Naive thymus-derived CD4-positive, alpha-beta T cell (primary cell): ENCODE results near the gene ABHD14A. TPM values are rescaled to one million over a fixed set of nuclear protein-coding genes. Genes with fewer than 3 reads are reported as not detected.

Source experiments
- ATAC-seq: fragments of 150-1000 bp; cut with Tn5 transposase; 2 replicates; pipeline ENCODE4 v1.10.0; 2021; ENCODE audit warnings: mild to moderate bottlenecking, moderate library complexity
- CTCF ChIA-PET: fragments of 350-600 bp; sonication (Branson Sonifier 250); formaldehyde crosslinking; loops from one replicate; lab custom pipeline; 2021; ENCODE audit warnings: antibody characterized with exemption; lab: Charles Lee
- POLR2A ChIA-PET: fragments of 350-600 bp; sonication (Branson Sonifier 250); formaldehyde crosslinking; loops from one replicate; lab custom pipeline; 2021; ENCODE audit warnings: antibody characterized with exemption, inconsistent platforms; lab: Charles Lee
- DNase-seq, 9 donors: peaks; one replicate each; pipeline versions ENCODE4 v3.0.0 to v3.0.0-alpha.2; 2020 to 2022; ENCODE audit warnings: mixed read lengths in 1 of 9
- H3K27ac ChIP-seq: one replicate; pipeline ENCODE4 v1.7.0; 2013; ENCODE audit warnings: mild to moderate bottlenecking, low read depth, low read length, moderate library complexity
- H3K27me3 ChIP-seq, 2 donors: one replicate each; pipeline ENCODE4 v1.7.0; 2013; ENCODE audit warnings: low read length in 2 of 2, mild to moderate bottlenecking in 2 of 2, moderate library complexity in 2 of 2; ENCODE audit not compliant: control insufficient read depth in 2 of 2, insufficient read depth in 2 of 2
- H3K36me3 ChIP-seq, 3 experiments: 1 replicate in 2 of 3; 2 replicates in 1 of 3; pipeline ENCODE4 v1.7.0; 2013; ENCODE audit warnings: low read length in 3 of 3, mild to moderate bottlenecking in 3 of 3, moderate library complexity in 1 of 3; ENCODE audit not compliant: insufficient read depth in 3 of 3, control insufficient read depth in 2 of 3
- H3K4me1 ChIP-seq, 2 donors: one replicate each; pipeline ENCODE4 v1.7.0; 2013; ENCODE audit warnings: low read length in 2 of 2, mild to moderate bottlenecking in 2 of 2, moderate library complexity in 1 of 2; ENCODE audit not compliant: control insufficient read depth in 2 of 2, insufficient read depth in 2 of 2
- H3K4me3 ChIP-seq: 2 replicates; pipeline ENCODE4 v1.7.0; 2013; ENCODE audit warnings: mild to moderate bottlenecking, low read length
- H3K9me3 ChIP-seq, 3 experiments: 1 replicate in 2 of 3; 2 replicates in 1 of 3; pipeline ENCODE4 v1.7.0; 2013; ENCODE audit warnings: low read length in 3 of 3; ENCODE audit not compliant: control insufficient read depth in 2 of 3
- H3K27ac Mint-ChIP-seq, 9 donors: one replicate each; pipeline ENCODE4 v1.8.0; 2020 to 2022; ENCODE audit warnings: mixed read lengths in 9 of 9, mild to moderate bottlenecking in 8 of 9, moderate library complexity in 5 of 9, inconsistent platforms in 2 of 9
- H3K27me3 Mint-ChIP-seq, 5 donors: one replicate each; pipeline ENCODE4 v1.8.0; 2021 to 2022; ENCODE audit warnings: mixed read lengths in 5 of 5, mild to moderate bottlenecking in 1 of 5
- H3K36me3 Mint-ChIP-seq, 5 donors: one replicate each; pipeline ENCODE4 v1.8.0; 2020 to 2022; ENCODE audit warnings: mixed read lengths in 5 of 5, mild to moderate bottlenecking in 3 of 5, inconsistent platforms in 1 of 5
- H3K4me1 Mint-ChIP-seq, 7 donors: one replicate each; pipeline ENCODE4 v1.8.0; 2020 to 2022; ENCODE audit warnings: mixed read lengths in 7 of 7, mild to moderate bottlenecking in 3 of 7, inconsistent platforms in 1 of 7
- H3K4me3 Mint-ChIP-seq, 10 donors: one replicate each; pipeline ENCODE4 v1.8.0; 2020 to 2022; ENCODE audit warnings: mild to moderate bottlenecking in 10 of 10, mixed read lengths in 10 of 10, moderate library complexity in 6 of 10, inconsistent platforms in 2 of 10
- H3K9me3 Mint-ChIP-seq, 11 donors: one replicate each; pipeline ENCODE4 v1.8.0; 2020 to 2022; ENCODE audit warnings: mixed read lengths in 11 of 11, mild to moderate bottlenecking in 4 of 11, inconsistent platforms in 1 of 11, moderate library complexity in 1 of 11
- intact Hi-C, 2 donors: fragments of 100-400 bp; cut with micrococcal nuclease; formaldehyde crosslinking; loops; one replicate each; pipeline ENCODE4 v1.15.1; 2023
- polyA plus RNA-seq, 2 donors: library from polyadenylated mRNA; unstranded; fragments of 300-500 nt; fragmentation: Illumina TruSeq; gene quantifications; one replicate each; pipeline ENCODE4 v1.2.3, GENCODE V29; 2021
- total RNA-seq, 6 experiments: library from RNA in 5 of 6; stranded (reverse) in 5 of 6; gene quantifications; 1 replicate in 5 of 6; 2 replicates in 1 of 6; pipeline ENCODE4 v1.2.3 and lab custom pipeline; 2021 to 2026

Gene ABHD14A
- total and polyA plus RNA-seq, 7 experiments from 2014 or later: 9.9 to 96.9 (median 21.6) TPM

DNA sequence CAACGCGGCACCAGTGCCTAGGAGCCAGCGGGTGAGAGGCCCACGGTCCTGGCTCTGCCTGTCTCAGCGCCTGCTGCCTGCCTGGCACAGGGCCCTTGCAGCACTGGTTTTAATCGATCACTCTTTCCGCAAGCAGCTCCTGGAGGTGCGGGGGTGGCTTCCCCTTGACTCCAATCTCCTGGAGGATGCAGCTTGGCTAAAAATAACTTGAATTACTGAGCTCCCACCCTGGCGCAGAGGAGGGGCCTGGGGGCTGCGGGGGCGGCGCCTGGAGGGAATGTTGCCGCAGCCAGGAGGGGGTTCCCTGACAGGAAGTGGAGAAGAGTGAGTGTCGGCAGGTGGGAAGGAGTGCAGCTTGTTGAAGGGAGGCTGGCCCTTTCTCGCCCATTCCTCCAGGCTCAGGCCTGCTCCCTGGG, 30.7 kb downstream of the ABHD14A start:
- H3K27me3 ChIP-seq: no peaks in the 10 kb centered on the region
- peaks cover 6 to 22% of the 10 kb centered on the region in 2 donors for H3K4me1 ChIP-seq
- peaks cover 8 to 20% (median 14%) of the 10 kb centered on the region in 7 donors for H3K4me1 Mint-ChIP-seq
- no peaks in the 10 kb centered on the region for H3K36me3 ChIP-seq
- intact Hi-C loops: loop anchor here in 1 of 2 donors (10.0 kb wide), 1 partner anchor 329 kb away; no protein-coding TSS in a partner anchor
- H3K27me3 Mint-ChIP-seq: peaks cover 0 to 5% (median 0%) of the 10 kb centered on the region in 5 donors
- H3K27ac Mint-ChIP-seq: peak overlapping the region in 2 of 9 donors; percentile 10 to 39
- H3K9me3 Mint-ChIP-seq: no peaks in the 10 kb centered on the region
- no peak overlapping the region for H3K27ac ChIP-seq
- ATAC-seq: no peak
- no peaks in the 10 kb centered on the region for H3K9me3 ChIP-seq
- DNase-seq: no peak
- ChIA-PET CTCF (interaction anchor here (1.0 to 7.0 kb wide), 4 partner anchors 49 to 145 kb away, joined by 4 to 70 read pairs (median 36); partner anchors contain the start of gene DUSP7), POLR2A (interaction anchor here (0.7 to 2.3 kb wide), 3 partner anchors 8 to 85 kb away, joined by 3 to 9 read pairs (median 3); partner anchors contain the start of gene RPL29)
- H3K36me3 Mint-ChIP-seq: no peaks in the 10 kb centered on the region
- peak overlapping the region in 6 of 10 donors; percentile 13 to 66 (median 46) for H3K4me3 Mint-ChIP-seq
- H3K4me3 ChIP-seq: no peak overlapping the region

DNA sequence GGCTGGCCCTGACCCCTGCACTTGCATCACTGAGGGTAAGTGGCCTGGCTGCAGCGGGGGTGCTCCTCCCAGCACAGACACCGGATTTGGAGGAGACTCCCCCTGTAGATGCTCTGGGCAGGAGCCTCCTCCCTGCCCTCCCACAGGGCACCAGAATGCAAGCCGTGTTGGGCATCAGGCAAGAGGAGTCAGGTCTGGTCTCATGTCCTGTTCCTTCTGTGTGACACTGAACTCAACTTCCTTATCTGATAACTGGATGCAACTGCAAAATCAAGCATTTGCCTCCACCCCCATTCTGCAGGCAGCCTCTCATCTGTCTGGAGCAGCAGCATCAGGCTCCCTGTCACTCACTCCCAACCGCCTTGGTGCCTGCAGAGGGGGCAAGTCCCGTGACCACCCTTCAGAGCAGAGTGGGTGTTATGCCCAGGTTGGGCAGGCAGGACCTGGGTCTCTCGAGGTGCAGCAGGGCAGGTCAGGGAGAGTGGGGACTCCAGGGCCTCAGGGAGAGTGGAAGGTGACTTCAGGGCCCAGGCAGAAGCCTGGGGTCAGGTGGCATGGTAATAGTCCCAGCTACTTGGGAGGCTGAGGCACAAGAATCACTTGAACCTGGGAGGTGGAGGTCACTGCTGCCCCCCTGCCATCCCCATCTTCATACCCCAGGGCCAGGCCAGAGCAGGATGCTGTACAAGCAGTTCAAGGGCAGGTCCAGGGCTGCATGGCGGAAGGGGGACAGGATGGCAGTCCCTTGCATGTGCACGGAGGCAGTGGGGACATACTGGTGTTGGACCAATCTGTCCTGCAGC, 31.4 kb downstream of the ABHD14A start:
- Histone ChIP-seq H3K4me1 (peaks cover 6 to 22% of the 10 kb centered on the region in 2 donors), H3K36me3 (no peaks in the 10 kb centered on the region), H3K27me3 (no peaks in the 10 kb centered on the region), H3K4me3 (no peak overlapping the region), H3K27ac (no peak overlapping the region), H3K9me3 (no peaks in the 10 kb centered on the region)
- ATAC-seq: no peak
- Mint-ChIP-seq H3K27me3 (peaks cover 0 to 5% (median 0%) of the 10 kb centered on the region in 5 donors), H3K4me3 (peak overlapping the region in 6 of 10 donors; percentile 13 to 66 (median 46)), H3K4me1 (peaks cover 8 to 20% (median 14%) of the 10 kb centered on the region in 7 donors), H3K9me3 (no peaks in the 10 kb centered on the region), H3K36me3 (no peaks in the 10 kb centered on the region), H3K27ac (peak overlapping the region in 3 of 9 donors; percentile 10 to 65 (median 39))
- ChIA-PET POLR2A (interaction anchor here (0.8 to 2.3 kb wide), 2 partner anchors 8 to 11 kb away, joined by 3 to 9 read pairs; partner anchors contain the start of gene RPL29), CTCF (interaction anchor here (1.0 to 7.0 kb wide), 3 partner anchors 48 to 144 kb away, joined by 4 to 70 read pairs (median 67); partner anchors contain the start of gene DUSP7)
- DNase-seq: no peak
- intact Hi-C loops: loop anchor here in 1 of 2 donors (10.0 kb wide), 1 partner anchor 329 kb away; no protein-coding TSS in a partner anchor

DNA sequence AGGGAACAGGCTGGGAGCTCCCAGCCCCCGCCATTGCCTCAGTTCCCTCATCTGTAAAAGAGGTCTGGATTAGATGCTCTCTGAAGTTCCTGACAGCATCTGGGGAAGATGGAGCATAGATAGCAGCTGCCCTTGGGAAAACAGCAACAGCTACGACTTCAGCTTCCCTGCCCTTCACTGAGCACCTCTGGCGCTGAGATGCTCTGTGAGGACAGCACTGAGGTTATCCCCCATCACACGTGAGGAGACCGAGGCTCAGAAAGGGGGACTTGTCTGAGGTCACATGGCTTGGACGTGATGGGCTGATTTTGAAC, 31.9 kb downstream of the ABHD14A start:
- H3K27ac ChIP-seq: no peak overlapping the region
- H3K9me3 ChIP-seq: no peaks in the 10 kb centered on the region
- peaks cover 2 to 17% of the 10 kb centered on the region in 2 donors for H3K4me1 ChIP-seq
- ATAC-seq (no peak), DNase-seq (no peak)
- Mint-ChIP-seq H3K27me3 (peaks cover 0 to 5% (median 0%) of the 10 kb centered on the region in 5 donors), H3K36me3 (no peaks in the 10 kb centered on the region), H3K4me1 (peaks cover 2 to 16% (median 11%) of the 10 kb centered on the region in 7 donors), H3K27ac (no peak overlapping the region), H3K4me3 (no peak overlapping the region), H3K9me3 (no peaks in the 10 kb centered on the region)
- no peaks in the 10 kb centered on the region for H3K36me3 ChIP-seq
- H3K4me3 ChIP-seq: no peak overlapping the region
- H3K27me3 ChIP-seq: no peaks in the 10 kb centered on the region
- CTCF ChIA-PET: interaction anchor here (7.0 kb wide), 1 partner anchor 115 kb away, joined by 67 read pairs; no protein-coding TSS in a partner anchor
- POLR2A ChIA-PET: no interaction called here
- intact Hi-C loops: loop anchor here in 1 of 2 donors (10.0 kb wide), 1 partner anchor 328 kb away; no protein-coding TSS in a partner anchor

DNA sequence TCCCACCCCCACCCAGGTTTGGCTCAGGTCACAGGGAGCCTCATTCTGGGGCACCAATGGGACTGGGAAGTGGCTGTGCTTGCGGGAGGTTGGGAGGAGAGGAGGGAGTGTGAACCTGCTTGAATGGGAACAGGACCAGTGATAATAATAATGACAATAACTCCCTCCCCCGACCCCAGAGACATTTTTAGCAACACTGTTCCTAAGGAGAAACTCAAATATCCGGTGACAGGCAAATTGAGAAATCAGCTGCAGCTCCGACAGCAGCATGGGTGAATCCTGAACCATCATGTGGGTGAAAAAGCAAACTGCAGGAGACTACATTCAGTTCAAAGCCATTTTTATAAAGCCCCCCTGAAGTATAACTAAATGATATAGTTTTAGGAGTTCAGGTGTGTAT, 32.4 kb downstream of the ABHD14A start:
- no peaks in the 10 kb centered on the region for H3K36me3 ChIP-seq
- peaks cover 0 to 2% (median 0%) of the 10 kb centered on the region in 11 donors for H3K9me3 Mint-ChIP-seq
- H3K27ac ChIP-seq: no peak overlapping the region
- H3K9me3 ChIP-seq: no peaks in the 10 kb centered on the region
- no peak for ATAC-seq
- peaks cover 0 to 4% (median 0%) of the 10 kb centered on the region in 5 donors for H3K36me3 Mint-ChIP-seq
- H3K27ac Mint-ChIP-seq: peak overlapping the region in 1 of 9 donors; percentile 25
- no peak overlapping the region for H3K4me3 ChIP-seq
- POLR2A ChIA-PET: interaction anchor here (0.7 kb wide), 1 partner anchor 46 kb away, joined by 4 read pairs; no protein-coding TSS in a partner anchor
- DNase-seq: no peak
- no peaks in the 10 kb centered on the region for H3K27me3 ChIP-seq
- no peak overlapping the region for H3K4me3 Mint-ChIP-seq
- H3K27me3 Mint-ChIP-seq: peaks cover 0 to 5% (median 0%) of the 10 kb centered on the region in 5 donors
- CTCF ChIA-PET: interaction anchor here (7.0 kb wide), 1 partner anchor 115 kb away, joined by 67 read pairs; no protein-coding TSS in a partner anchor
- H3K4me1 Mint-ChIP-seq: peaks cover 1 to 13% (median 9%) of the 10 kb centered on the region in 7 donors
- H3K4me1 ChIP-seq: peaks cover 0 to 14% of the 10 kb centered on the region in 2 donors
- intact Hi-C loops: loop anchor here in 1 of 2 donors (10.0 kb wide), 1 partner anchor 328 kb away; no protein-coding TSS in a partner anchor

DNA sequence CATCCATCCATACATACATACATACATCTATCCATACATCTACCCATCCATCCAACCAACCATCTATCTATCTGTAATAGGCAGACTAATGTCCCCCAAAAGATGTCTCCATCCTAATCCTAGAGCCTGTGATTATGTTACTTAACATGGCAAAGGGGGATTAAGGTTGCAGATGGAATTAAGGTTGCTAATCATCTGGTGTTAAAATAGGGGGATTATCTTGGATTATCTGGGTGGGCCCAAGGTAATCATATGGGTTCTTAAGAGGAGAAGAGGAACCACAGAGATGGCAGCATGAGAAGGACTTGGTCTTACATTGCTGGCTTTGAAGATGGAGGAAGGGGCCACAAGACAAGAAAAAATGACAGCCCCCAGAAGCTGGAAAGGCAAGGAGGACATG, 35.6 kb downstream of the ABHD14A start:
- no peak overlapping the region for H3K27ac ChIP-seq
- Mint-ChIP-seq H3K36me3 (peaks cover 0 to 4% (median 0%) of the 10 kb centered on the region in 5 donors), H3K27me3 (peaks cover 0 to 3% (median 0%) of the 10 kb centered on the region in 5 donors), H3K27ac (no peak overlapping the region), H3K4me3 (no peak overlapping the region), H3K4me1 (peaks cover 1 to 10% (median 9%) of the 10 kb centered on the region in 7 donors), H3K9me3 (peaks cover 0 to 2% (median 0%) of the 10 kb centered on the region in 11 donors)
- ATAC-seq (no peak), DNase-seq (no peak)
- peaks cover 0 to 10% of the 10 kb centered on the region in 2 donors for H3K4me1 ChIP-seq
- intact Hi-C loops: no loop called here
- POLR2A ChIA-PET: interaction anchor here (0.7 kb wide), 1 partner anchor 45 kb away, joined by 5 read pairs; no protein-coding TSS in a partner anchor
- no peak overlapping the region for H3K4me3 ChIP-seq
- H3K9me3 ChIP-seq: no peaks in the 10 kb centered on the region
- H3K36me3 ChIP-seq: no peaks in the 10 kb centered on the region
- CTCF ChIA-PET: no interaction called here
- no peaks in the 10 kb centered on the region for H3K27me3 ChIP-seq

DNA sequence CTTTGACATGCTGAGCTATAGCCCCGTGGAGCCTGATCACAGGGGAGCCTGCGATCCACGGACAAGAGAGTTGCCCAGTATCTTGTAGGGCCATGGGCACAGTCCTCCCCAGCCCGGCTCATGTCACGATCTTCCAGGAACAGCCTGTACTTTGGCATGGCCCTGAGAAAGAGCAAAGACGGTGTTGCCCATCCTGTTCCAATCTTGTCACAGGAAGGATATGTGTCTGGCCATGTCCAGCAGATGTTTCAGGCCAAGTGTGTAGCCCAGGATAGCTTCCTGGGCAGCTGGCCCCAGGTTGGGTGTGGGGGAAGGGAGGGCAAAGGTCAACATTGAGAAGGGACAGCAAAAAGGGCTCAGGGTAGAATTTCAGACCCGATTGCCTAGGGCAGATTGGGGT, 37.8 kb downstream of the ABHD14A start:
- H3K4me1 Mint-ChIP-seq: peaks cover 0 to 1% (median 0%) of the 10 kb centered on the region in 7 donors
- Histone ChIP-seq H3K4me3 (no peak overlapping the region), H3K9me3 (no peaks in the 10 kb centered on the region), H3K27ac (no peak overlapping the region), H3K36me3 (no peaks in the 10 kb centered on the region), H3K27me3 (no peaks in the 10 kb centered on the region), H3K4me1 (no peaks in the 10 kb centered on the region)
- CTCF ChIA-PET: interaction anchor here (1.0 to 2.0 kb wide), 2 partner anchors 11 to 12 kb away, joined by 3 to 5 read pairs; no protein-coding TSS in a partner anchor
- no peak overlapping the region for H3K4me3 Mint-ChIP-seq
- POLR2A ChIA-PET: no interaction called here
- H3K27me3 Mint-ChIP-seq: peaks cover 0 to 3% (median 0%) of the 10 kb centered on the region in 5 donors
- DNase-seq (no peak), ATAC-seq (no peak)
- intact Hi-C loops: no loop called here
- peaks cover 0 to 2% (median 0%) of the 10 kb centered on the region in 11 donors for H3K9me3 Mint-ChIP-seq
- no peak overlapping the region for H3K27ac Mint-ChIP-seq
- peaks cover 0 to 4% (median 0%) of the 10 kb centered on the region in 5 donors for H3K36me3 Mint-ChIP-seq
